WTC11 (cell line): ENCODE results near the gene EP400.

Experiments
- ATF3 ChIP-seq: sonication (generic); formaldehyde crosslinking; conservative IDR thresholded peaks from 2 replicates; pipeline ENCODE4 v1.8.1; 2022; ENCODE audit warnings: mild to moderate bottlenecking, missing genetic modification reagents
- CTCF ChIP-seq: fragments of 200-600 bp; IDR thresholded peaks from 2 replicates; pipeline ENCODE4 v1.8.0; 2022; ENCODE audit warnings: antibody characterized with exemption
- HMGXB4 ChIP-seq: sonication (generic); formaldehyde crosslinking; IDR thresholded peaks from 2 replicates; pipeline ENCODE4 v1.8.1; 2023; ENCODE audit warnings: mild to moderate bottlenecking, moderate library complexity, missing genetic modification reagents
- MXD4 ChIP-seq: fragments of 250-450 bp; sonication (Bioruptor Pico); IDR thresholded peaks from 2 replicates; pipeline ENCODE4 v1.8.0; 2021; ENCODE audit warnings: mild to moderate bottlenecking, moderate library complexity, borderline replicate concordance
- RELA ChIP-seq: sonication (generic); formaldehyde crosslinking; IDR thresholded peaks from 2 replicates; pipeline ENCODE4 v1.8.1; 2022; ENCODE audit warnings: missing genetic modification reagents, mild to moderate bottlenecking, borderline replicate concordance
- TEAD1 ChIP-seq: sonication (generic); formaldehyde crosslinking; IDR thresholded peaks from 2 replicates; pipeline ENCODE4 v1.8.0; 2022; ENCODE audit warnings: mild to moderate bottlenecking, missing genetic modification reagents

GRCh38 chr12:131959641-131960589 is 10.2 kb downstream of the EP400 start:
- no peak for TF ChIP-seq RELA (CRISPR knock-in tag)
- no peak for TF ChIP-seq CTCF
- TF ChIP-seq HMGXB4, result no peak
- no peak for TF ChIP-seq MXD4 (CRISPR knock-in tag)
- TF ChIP-seq ATF3, result no peak
- no peak for TF ChIP-seq TEAD1 (CRISPR knock-in tag)
